Skeletal muscle tissue (tissue), 4 donors: ENCODE results near the gene SLC37A1. TPM values are rescaled to one million over a fixed set of nuclear protein-coding genes. Genes with fewer than 3 reads are reported as not detected.

ENCODE experiments used
- H3K27ac ChIP-seq: one replicate; pipeline ENCODE4 v1.7.0; 2013; ENCODE audit warnings: mild to moderate bottlenecking, low read depth, low read length, inconsistent platforms
- H3K27me3 ChIP-seq, 3 donors: one replicate each; pipeline ENCODE4 v1.7.0; 2013; ENCODE audit warnings: low read length in 3 of 3; ENCODE audit not compliant: control insufficient read depth in 3 of 3, insufficient read depth in 3 of 3
- H3K36me3 ChIP-seq, 3 donors: one replicate each; pipeline ENCODE4 v1.7.0; 2013; ENCODE audit warnings: low read length in 3 of 3; ENCODE audit not compliant: control insufficient read depth in 3 of 3, insufficient read depth in 3 of 3
- H3K4me1 ChIP-seq, 3 donors: one replicate each; pipeline ENCODE4 v1.7.0; 2013; ENCODE audit warnings: low read length in 3 of 3, mild to moderate bottlenecking in 3 of 3; ENCODE audit not compliant: control insufficient read depth in 3 of 3, insufficient read depth in 3 of 3
- H3K4me3 ChIP-seq, 3 donors: one replicate each; pipeline ENCODE4 v1.7.0; 2013; ENCODE audit warnings: low read length in 3 of 3
- H3K9ac ChIP-seq, 3 donors: one replicate each; pipeline ENCODE4 v1.7.0; 2013; ENCODE audit warnings: low read length in 3 of 3, mild to moderate bottlenecking in 3 of 3, moderate library complexity in 2 of 3, low read depth in 1 of 3
- H3K9me3 ChIP-seq, 3 donors: one replicate each; pipeline ENCODE4 v1.7.0; 2013; ENCODE audit warnings: low read length in 3 of 3; ENCODE audit not compliant: control insufficient read depth in 3 of 3
- total RNA-seq: library from RNA; depleted of rRNA; stranded (reverse); fragments of >200 nt; gene quantifications from one replicate; pipeline ENCODE4 v1.2.3, GENCODE V29; 2014
- donor health status: Osteomylitis.

The SLC37A1 gene
- total RNA-seq, 1 donor from 2014 or later = 2.1 TPM

GRCh38 chr21:42583477-42584295 lies 70.0 kb downstream of the SLC37A1 start:
- Histone ChIP-seq H3K36me3 (no peaks in the 10 kb centered on the region), H3K9me3 (no peaks in the 10 kb centered on the region), H3K27me3 (no peaks in the 10 kb centered on the region), H3K9ac (no peak overlapping the region), H3K27ac (no peak overlapping the region), H3K4me1 (peaks cover 0 to 2% (median 0%) of the 10 kb centered on the region in 3 donors), H3K4me3 (no peak overlapping the region)

DNA sequence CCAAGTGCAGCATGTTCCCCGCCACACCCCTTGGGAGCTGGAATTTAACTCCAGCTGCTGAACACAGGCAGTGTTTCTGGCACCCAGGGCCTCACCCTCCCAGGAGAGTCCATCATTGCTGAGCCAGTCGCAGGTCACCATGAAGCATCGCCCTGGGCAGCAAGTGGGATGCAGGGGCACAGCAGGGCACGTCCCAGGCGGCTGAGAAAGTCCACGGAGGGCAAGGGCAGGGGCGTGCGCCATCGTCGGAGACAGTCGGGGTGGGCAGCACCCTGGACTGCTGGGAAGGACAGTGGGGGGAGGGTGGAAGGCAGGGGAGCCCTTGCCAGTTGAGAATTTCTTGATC lies 70.6 kb downstream of the SLC37A1 start:
- Histone ChIP-seq H3K36me3 (no peaks in the 10 kb centered on the region), H3K9me3 (no peaks in the 10 kb centered on the region), H3K9ac (no peak overlapping the region), H3K27ac (no peak overlapping the region), H3K4me1 (no peaks in the 10 kb centered on the region), H3K4me3 (no peak overlapping the region), H3K27me3 (no peaks in the 10 kb centered on the region)

- no peak overlapping the region for H3K27ac ChIP-seq
- peaks cover 0 to 5% (median 0%) of the 10 kb centered on the region in 3 donors for H3K27me3 ChIP-seq
- no peaks in the 10 kb centered on the region for H3K9me3 ChIP-seq
- H3K9ac ChIP-seq = no peak overlapping the region
- H3K4me1 ChIP-seq = no peaks in the 10 kb centered on the region
- H3K36me3 ChIP-seq = no peaks in the 10 kb centered on the region
- no peak overlapping the region for H3K4me3 ChIP-seq
Observed at GRCh38 chr21:42585881-42586280, 72.2 kb downstream of the SLC37A1 start.

- Histone ChIP-seq H3K4me3 (no peak overlapping the region), H3K27me3 (peaks cover 0 to 10% (median 2%) of the 10 kb centered on the region in 3 donors), H3K4me1 (no peaks in the 10 kb centered on the region), H3K9ac (no peak overlapping the region), H3K27ac (no peak overlapping the region), H3K9me3 (no peaks in the 10 kb centered on the region), H3K36me3 (no peaks in the 10 kb centered on the region)
Observed at GRCh38 chr21:42586406-42586805, 72.8 kb downstream of the SLC37A1 start.

GRCh38 chr21:42587036-42587435 lies 73.4 kb downstream of the SLC37A1 start:
- no peaks in the 10 kb centered on the region for H3K9me3 ChIP-seq
- H3K27me3 ChIP-seq = peaks cover 3 to 16% (median 8%) of the 10 kb centered on the region in 3 donors
- no peak overlapping the region for H3K9ac ChIP-seq
- no peaks in the 10 kb centered on the region for H3K36me3 ChIP-seq
- no peaks in the 10 kb centered on the region for H3K4me1 ChIP-seq
- no peak overlapping the region for H3K27ac ChIP-seq
- no peak overlapping the region for H3K4me3 ChIP-seq

DNA sequence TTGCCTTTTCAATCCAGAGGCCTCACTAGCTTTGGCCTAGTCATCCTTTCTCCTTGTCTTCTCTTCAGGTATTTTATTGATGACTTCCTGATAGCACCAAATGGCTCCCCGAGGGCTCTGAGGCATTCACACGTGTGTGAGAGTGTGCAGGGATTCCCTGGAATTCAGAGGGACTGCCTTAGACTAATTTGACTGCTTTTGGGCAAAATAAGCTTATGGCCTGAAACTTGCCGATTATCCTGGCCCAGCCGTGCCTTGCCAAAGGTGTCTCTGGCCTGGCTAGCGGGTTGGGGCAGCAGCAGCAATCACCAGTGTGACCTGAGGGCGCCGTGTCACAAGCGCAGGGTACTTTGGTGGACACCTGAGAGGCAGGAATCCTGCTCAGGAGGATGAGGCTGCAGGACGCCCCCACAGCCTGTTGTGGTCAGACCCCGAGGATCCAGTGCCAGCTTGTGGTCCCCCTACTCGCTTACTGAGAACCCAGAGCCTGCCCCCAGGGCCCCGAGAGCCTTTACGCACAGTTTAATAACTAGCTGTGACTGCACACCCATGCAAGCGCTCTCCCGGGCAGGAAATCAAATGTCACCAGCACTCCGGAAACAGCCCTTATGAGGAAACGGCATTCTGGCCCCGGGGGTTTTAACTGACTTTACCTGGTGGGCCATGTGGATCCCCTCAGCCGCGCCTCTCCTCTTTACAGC lies 76.9 kb downstream of the SLC37A1 start:
- H3K9ac ChIP-seq = no peak overlapping the region
- no peaks in the 10 kb centered on the region for H3K9me3 ChIP-seq

DNA sequence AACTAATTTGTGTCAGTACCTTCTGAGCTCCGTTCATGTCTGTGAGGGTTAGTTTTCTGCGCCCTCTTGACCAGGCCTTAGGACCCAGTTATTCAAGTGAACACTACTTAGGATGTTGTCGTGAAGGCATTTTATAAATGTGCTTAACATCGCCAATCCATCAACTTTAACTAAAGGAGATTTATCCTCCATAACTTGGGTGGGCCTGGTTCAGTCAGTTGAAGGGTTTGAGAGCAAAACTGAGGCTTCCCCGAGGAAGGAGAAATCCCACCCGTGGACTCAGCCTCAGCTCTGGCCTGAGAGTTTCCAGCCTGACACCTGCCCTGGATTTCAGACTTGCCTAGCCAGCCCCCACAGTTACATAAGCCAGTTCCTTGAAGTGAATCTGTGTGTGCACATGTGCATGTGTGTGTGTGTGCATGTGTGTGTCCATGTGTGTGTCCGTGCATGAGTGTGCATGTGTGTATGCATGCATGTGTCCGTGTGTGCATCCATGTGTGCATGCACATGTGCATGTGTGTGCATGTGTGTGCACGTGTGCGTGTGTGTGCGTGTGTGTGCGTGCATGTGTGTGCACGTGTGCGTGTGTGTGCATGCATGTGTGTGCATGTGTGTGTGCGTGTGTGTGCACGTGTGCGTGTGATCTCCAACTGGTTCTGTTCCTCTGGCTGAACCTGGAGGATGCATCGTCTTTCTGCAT lies 77.7 kb downstream of the SLC37A1 start:
- Histone ChIP-seq H3K4me1 (peaks cover 0 to 6% (median 2%) of the 10 kb centered on the region in 3 donors), H3K9me3 (no peaks in the 10 kb centered on the region), H3K9ac (no peak overlapping the region), H3K36me3 (no peaks in the 10 kb centered on the region), H3K4me3 (no peak overlapping the region), H3K27ac (no peak overlapping the region), H3K27me3 (peaks cover 20 to 49% (median 35%) of the 10 kb centered on the region in 3 donors)

More for the DNA sequence above, 76.9 kb downstream of the SLC37A1 start:
- Histone ChIP-seq H3K4me1 (peaks cover 0 to 6% (median 2%) of the 10 kb centered on the region in 3 donors), H3K4me3 (no peak overlapping the region), H3K36me3 (no peaks in the 10 kb centered on the region), H3K27me3 (peaks cover 17 to 46% (median 34%) of the 10 kb centered on the region in 3 donors), H3K27ac (no peak overlapping the region)

DNA sequence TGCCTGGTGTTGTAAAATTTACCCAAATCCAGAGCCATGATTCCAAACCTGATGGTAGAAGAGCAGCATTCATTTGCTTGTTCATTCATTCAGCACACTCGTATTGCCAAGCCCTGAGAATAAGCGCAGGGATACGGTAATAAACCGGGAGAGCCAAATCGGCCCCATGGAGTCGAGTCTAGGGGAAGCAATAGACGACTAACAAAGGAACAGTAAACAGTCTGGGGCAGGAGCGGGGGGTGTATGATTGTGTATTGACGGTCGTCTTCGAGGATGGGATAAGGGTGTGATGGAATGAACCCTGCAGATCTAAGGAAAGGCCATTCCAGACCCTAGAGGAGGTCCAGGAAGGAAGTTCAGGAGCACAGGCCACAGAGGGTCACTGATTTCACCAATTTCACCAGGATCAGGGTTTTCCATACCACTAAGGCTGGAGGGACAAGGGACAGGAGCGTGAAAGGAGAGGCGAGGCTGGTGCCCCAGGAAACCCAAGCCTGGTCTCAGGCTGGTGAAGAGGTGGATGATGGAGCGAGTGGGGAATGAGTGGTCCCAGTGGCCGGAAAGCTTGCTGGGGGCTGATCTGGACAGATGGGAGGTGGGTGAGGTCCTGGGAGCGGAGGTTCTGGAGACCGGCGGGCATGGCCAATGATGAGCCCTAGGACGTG lies 78.6 kb downstream of the SLC37A1 start:
- no peak overlapping the region for H3K27ac ChIP-seq
- H3K9ac ChIP-seq = no peak overlapping the region
- peaks cover 0 to 6% (median 2%) of the 10 kb centered on the region in 3 donors for H3K4me1 ChIP-seq
- no peaks in the 10 kb centered on the region for H3K9me3 ChIP-seq
- no peak overlapping the region for H3K4me3 ChIP-seq
- peaks cover 20 to 54% (median 35%) of the 10 kb centered on the region in 3 donors for H3K27me3 ChIP-seq
- H3K36me3 ChIP-seq = no peaks in the 10 kb centered on the region

DNA sequence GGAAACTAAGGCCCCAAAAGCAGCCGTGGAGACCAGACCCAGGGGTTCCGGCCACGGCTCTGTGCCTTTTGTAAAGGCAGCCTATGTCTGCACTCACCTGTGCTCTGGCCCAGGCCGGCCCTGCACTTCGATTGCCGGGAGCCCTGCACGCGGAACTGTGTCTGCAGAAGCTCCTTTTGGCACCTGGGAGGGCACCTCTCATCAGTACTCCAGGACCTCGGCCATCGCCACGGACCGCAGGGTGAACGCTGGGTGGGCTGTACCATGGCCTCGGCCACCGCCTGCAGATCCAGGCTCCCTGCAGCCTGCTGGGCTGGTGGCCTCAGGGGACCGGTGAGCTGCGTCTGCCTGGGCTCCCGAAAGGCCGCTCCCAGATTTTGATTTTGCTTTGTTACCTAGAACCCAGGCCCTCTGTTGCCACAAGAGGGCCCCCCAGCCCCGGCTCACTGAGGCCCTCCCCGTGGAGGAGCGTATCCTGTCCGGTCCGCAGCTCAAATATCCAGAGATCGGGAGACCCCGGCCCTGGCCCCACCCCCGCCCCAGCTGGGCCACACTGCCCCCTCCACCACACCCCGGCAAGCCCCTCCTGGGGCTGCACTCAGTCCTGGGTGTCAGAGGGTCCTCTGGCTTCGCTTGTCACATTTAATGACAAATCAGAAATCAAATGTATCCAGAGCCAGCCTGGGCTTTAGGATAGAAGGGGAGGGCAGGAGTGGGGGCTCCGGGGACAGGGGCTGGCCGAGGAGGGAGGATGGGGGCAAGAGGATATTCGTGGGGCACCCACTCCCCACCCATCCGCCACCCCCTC lies 79.6 kb downstream of the SLC37A1 start:
- Histone ChIP-seq H3K9me3 (no peaks in the 10 kb centered on the region), H3K4me1 (peaks cover 0 to 6% (median 2%) of the 10 kb centered on the region in 3 donors), H3K9ac (peak overlapping the region in 1 of 3 donors; percentile 50), H3K36me3 (no peaks in the 10 kb centered on the region), H3K27ac (no peak overlapping the region), H3K4me3 (no peak overlapping the region), H3K27me3 (peaks cover 23 to 59% (median 35%) of the 10 kb centered on the region in 3 donors)
